LNCaP clone FGC (cell line): Measurements from ENCODE around the gene MRAP.

Source experiments
- DNase-seq: peaks from one replicate; pipeline ENCODE4 v3.0.0-alpha.2; 2011; ENCODE audit warnings: low read depth
- H3K4me3 ChIP-seq: 2 replicates; pipeline ENCODE4 v1.5.1; 2011; ENCODE audit warnings: mild to moderate bottlenecking, low read depth, low read length, control low read depth
- TF ChIP-seq, protein P1 (sequence below): IDR thresholded peaks from 2 replicates; pipeline ENCODE4 v1.5.1; 2012; ENCODE audit warnings: mild to moderate bottlenecking; ENCODE audit not compliant: control insufficient read depth, insufficient read depth; ENCODE audit errors: extremely low read depth

Gene MRAP

GRCh38 chr21:32312976-32313375, 14.3 kb downstream of the MRAP start:
- TF ChIP-seq, protein P1, sequence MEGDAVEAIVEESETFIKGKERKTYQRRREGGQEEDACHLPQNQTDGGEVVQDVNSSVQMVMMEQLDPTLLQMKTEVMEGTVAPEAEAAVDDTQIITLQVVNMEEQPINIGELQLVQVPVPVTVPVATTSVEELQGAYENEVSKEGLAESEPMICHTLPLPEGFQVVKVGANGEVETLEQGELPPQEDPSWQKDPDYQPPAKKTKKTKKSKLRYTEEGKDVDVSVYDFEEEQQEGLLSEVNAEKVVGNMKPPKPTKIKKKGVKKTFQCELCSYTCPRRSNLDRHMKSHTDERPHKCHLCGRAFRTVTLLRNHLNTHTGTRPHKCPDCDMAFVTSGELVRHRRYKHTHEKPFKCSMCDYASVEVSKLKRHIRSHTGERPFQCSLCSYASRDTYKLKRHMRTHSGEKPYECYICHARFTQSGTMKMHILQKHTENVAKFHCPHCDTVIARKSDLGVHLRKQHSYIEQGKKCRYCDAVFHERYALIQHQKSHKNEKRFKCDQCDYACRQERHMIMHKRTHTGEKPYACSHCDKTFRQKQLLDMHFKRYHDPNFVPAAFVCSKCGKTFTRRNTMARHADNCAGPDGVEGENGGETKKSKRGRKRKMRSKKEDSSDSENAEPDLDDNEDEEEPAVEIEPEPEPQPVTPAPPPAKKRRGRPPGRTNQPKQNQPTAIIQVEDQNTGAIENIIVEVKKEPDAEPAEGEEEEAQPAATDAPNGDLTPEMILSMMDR = no peak
- no peak for DNase-seq
- no peak overlapping the region for H3K4me3 ChIP-seq

DNA sequence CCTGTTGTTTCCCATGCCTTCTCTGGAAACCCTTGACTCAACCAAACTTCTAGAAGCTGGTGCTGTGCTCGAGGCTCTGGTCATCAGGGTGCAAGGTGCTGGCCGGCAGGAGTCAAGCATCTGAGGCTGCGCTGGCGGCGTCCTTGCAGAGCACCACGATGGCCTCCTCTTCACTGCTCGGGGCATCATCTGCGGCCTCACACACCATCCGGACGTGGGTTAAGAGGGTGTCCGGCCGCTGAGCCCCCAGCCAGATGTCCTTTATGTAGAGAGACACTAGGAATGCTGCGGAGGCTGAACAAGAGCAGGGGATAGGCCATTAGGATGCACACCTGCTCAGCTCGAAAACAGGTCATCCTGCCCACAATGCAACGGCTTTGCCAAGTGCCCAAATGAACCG, 16.2 kb downstream of the MRAP start:
- TF ChIP-seq, protein P1 = no peak
- no peak for DNase-seq
- no peak overlapping the region for H3K4me3 ChIP-seq

DNA sequence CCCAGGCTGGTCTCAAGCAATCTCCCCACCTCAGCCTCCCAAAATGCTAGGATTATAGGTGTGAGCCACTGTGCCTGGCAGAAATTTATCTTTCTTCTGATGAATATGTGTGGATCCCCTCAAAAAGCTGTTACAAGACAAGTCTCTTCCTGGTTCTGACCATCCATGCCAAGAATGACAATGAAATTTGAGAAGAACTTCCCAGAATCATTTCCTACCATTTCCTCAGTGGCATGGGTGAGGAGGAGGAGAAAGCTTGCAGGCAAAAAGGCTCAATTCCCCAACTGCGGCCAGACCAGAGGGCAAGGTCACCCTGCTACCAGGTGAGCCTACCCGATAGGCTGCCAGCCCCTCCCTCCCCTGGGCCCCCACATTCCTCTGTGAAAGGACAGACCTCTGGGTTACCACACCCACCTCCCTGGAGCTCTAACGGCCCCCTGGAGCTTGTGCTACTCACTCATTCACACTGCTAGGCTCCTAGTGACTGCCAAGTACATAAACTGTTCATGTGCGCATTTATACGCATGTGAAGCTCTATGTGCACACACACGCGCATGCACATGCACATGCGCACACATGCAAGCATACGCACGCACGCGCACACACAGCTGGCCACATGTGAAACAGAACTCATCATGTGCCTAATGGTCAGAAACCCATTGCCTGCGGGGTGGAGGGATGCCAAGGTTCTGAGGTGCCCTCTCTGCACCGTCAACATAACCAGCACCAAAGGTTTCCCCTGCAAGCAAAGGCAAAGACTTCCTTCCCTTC, 17.0 kb downstream of the MRAP start:
- no peak overlapping the region for H3K4me3 ChIP-seq
- DNase-seq = no peak
- TF ChIP-seq, protein P1 = no peak

DNA sequence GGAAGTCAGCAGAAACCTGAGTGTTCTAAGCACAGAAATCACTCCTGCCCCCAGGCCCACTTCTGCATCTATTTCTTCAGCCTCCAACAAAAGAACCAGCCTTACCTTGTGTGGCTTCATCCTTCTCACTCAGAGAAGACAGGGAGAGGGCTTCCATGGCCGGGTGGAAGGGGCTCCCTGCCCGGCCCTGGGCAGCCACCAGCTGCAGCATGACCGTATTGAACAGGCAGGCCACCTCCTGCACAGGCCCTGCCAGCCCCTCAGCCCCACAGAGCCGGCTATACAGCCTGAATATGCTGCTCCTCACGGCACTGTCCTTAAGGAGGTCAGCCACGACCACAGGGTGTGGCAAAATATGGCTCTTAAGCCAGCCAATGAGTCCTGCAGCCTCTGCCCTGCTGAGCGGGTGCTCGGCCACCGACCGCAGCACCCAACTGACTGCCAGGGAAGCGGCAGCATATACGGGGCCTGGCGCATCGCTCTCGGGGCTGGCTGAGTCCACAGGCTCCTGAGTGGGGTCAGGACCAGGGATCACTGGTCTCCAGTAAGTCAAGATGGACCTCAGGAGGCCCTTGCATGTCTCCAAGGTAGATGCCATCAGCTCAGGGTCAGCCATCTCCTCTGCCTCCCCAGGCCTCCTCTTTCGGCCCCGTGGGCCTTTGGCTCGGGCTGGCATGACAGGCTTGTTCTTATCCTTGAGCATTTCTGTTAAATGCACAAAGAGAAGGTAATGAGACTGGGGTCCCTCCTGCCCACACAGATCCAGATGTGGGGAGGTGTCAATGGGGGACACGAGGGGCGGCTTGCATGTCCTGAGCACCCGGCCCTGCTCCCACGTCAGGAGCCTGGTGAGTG, 17.9 kb downstream of the MRAP start:
- TF ChIP-seq, protein P1 = no peak
- H3K4me3 ChIP-seq = no peak overlapping the region
- no peak for DNase-seq

GRCh38 chr21:32317726-32318125, 19.1 kb downstream of the MRAP start:
- DNase-seq = no peak
- H3K4me3 ChIP-seq = no peak overlapping the region
- TF ChIP-seq, protein P1 = no peak

- TF ChIP-seq, protein P1 = no peak
- no peak for DNase-seq
These were observed 20.4 kb downstream of the MRAP start for GRCh38 chr21:32319012-32319411.

More at GRCh38 chr21:32319012-32319411, 20.4 kb downstream of the MRAP start:
- H3K4me3 ChIP-seq = no peak overlapping the region
